ENCODE results near the gene SPATA22. TPM values are rescaled to one million over a fixed set of nuclear protein-coding genes. Genes with fewer than 3 reads are reported as not detected.
"Not testable (repeated sequence)": the region's sequence is repeated elsewhere in the genome, so short reads cannot be mapped to it uniquely, and the experiment has no call there.

Gene SPATA22, protein sequence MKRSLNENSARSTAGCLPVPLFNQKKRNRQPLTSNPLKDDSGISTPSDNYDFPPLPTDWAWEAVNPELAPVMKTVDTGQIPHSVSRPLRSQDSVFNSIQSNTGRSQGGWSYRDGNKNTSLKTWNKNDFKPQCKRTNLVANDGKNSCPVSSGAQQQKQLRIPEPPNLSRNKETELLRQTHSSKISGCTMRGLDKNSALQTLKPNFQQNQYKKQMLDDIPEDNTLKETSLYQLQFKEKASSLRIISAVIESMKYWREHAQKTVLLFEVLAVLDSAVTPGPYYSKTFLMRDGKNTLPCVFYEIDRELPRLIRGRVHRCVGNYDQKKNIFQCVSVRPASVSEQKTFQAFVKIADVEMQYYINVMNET
- total RNA-seq: 1.0 TPM
- 0.23 TPM for polyA plus RNA-seq

DNA sequence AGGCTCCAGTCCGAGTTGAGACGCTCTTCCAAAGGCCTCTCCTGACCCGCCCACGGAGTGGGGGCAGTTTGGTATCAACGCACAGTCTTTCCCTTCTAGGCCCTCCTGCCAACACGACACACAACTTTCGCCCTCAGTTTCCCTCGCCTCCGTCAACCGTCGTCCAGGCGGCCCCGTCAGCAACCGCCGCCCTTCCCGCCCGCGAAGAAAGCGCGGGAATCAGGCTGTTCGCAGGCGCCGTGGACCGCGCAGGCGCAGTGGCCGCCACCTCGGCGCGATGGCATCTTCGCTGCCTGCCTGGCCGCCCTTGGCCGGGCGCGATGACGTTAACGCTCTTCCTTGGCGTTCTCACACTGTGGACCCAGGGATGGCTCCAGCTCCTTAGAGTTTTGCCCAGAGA, at the start of gene SPATA22:
Gene SPATA22 (minus strand): TSS at position 221 of the 400 bp plus-strand sequence. CDS start 2,494 bp downstream, outside the sequence.
- WGBS: 93% methylated on average over 38 of the region's 38 CpGs
- no peak for DNase-seq (ENCODE audit: extremely low spot score)
- no peaks in the 10 kb centered on the region for H3K36me3 ChIP-seq (ENCODE audit: insufficient read depth)

DNA sequence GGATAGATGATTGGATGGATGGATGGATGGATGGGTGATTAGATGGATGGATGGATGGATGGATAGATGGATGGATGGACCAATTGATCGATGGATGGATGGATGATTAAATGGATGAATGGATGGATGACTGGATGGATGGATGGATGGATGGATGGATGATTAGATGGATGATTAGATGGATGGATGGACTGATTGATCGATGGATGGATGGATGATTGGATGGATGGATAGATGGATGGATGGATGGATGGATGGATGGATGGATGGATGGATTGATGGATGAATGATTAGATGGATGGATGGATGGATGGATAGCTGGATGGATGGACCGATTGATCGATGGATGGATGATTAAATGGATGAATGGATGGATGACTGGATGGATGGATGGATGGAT, 47.9 kb upstream of the SPATA22 start:
- H3K4me3 ChIP-seq (ENCODE audit: low read depth, low read length); H3K4me1 ChIP-seq (ENCODE audit: insufficient read depth); H3K27ac ChIP-seq (ENCODE audit: low read depth); H3K36me3 ChIP-seq (ENCODE audit: insufficient read depth); DNase-seq (ENCODE audit: extremely low spot score): not testable (repeated sequence)
- WGBS: 96% methylated on average over 4 of the region's 4 CpGs

More for the DNA sequence above, at the start of gene SPATA22:
- Histone ChIP-seq H3K27ac (ENCODE audit: low read depth) (no peak within 1 kb of the TSS), H3K4me3 (ENCODE audit: low read depth, low read length) (no peak within 1 kb of the TSS), H3K4me1 (ENCODE audit: insufficient read depth) (no peaks in the 10 kb centered on the region)

DNA sequence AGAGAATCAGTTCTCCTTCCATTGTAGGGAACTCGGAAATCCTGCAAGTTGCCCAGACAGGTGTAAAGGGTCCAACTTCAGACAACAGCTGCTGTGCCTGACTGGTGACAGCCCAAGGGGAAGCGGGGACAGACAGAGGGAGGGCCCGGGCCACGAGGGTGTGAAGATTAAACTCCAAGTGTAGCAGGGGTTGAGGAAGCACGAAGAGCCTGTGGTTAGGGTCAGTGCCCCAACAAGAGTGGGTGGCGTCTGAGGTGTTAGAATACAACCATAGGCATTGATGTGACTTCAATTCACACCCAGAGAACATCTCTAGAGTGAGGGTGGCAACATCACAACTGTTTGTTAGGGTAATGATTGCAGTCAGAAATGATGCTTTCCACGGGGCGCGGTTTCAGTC, 43.3 kb upstream of the SPATA22 start:
- H3K4me1 ChIP-seq (ENCODE audit: insufficient read depth): no peaks in the 10 kb centered on the region
- WGBS: 82% methylated on average over 9 of the region's 9 CpGs
- no peaks in the 10 kb centered on the region for H3K36me3 ChIP-seq (ENCODE audit: insufficient read depth)
- no peak overlapping the region for H3K27ac ChIP-seq (ENCODE audit: low read depth)
- H3K4me3 ChIP-seq (ENCODE audit: low read depth, low read length): no peak overlapping the region
- no peak for DNase-seq (ENCODE audit: extremely low spot score)

DNA sequence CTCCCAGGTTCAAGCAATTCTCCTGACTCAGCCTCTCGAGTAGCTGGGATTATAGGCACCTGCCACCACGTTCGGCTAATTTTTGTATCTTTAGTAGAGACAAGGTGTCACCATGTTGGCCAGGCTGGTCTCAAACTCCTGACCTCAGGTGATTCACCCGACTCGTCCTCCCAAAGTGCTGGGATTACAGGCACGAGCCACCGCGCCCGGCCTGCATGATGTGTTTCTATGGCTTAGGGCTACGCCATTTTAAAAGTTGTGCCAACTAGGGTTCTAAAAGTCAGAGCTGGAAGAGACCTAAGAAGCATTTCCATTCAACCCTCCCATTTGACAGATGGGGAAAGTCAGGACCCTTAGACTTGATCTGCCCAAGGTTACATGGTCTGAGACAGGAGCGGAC, 42.5 kb upstream of the SPATA22 start:
- H3K4me3 ChIP-seq (ENCODE audit: low read depth, low read length); H3K36me3 ChIP-seq (ENCODE audit: insufficient read depth); DNase-seq (ENCODE audit: extremely low spot score); H3K4me1 ChIP-seq (ENCODE audit: insufficient read depth); H3K27ac ChIP-seq (ENCODE audit: low read depth): not testable (repeated sequence)
- 92% methylated on average over 11 of the region's 11 CpGs for WGBS

DNA sequence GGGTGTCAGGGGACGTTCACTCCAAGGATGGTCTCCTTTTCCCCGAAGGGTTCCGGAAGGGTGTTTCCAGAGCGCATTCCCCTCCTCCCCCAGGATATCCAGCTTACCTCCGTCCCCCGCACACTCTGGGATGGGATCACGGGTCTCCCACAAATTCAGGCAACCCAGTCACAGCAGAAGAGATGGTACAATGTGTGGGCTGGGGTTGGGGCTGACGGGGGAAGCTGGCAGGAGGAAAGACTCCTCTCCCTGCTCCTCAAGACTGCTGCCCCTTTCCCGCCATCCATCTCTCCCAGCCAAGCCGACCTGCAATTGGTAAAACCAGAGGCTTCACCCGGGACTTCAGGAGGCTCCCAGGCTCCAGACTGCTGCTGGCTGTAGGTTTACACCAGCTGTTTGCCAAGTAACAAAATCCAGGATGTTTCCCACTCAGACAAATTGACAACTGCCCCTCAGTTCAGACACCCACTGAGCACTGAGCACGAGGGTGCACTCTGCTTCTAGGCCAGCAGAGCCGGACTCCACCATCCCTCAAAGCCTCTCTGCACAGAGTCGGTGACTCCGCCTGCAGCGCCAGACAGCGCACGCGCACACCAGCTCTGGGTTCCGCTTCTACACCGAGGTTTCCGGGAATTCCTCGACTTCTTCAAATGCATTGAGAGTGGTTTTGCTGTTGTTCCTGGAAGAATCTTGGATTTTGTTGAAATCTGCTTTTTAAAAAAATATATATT, 41.9 kb upstream of the SPATA22 start:
- H3K36me3 ChIP-seq (ENCODE audit: insufficient read depth): no peaks in the 10 kb centered on the region

DNA sequence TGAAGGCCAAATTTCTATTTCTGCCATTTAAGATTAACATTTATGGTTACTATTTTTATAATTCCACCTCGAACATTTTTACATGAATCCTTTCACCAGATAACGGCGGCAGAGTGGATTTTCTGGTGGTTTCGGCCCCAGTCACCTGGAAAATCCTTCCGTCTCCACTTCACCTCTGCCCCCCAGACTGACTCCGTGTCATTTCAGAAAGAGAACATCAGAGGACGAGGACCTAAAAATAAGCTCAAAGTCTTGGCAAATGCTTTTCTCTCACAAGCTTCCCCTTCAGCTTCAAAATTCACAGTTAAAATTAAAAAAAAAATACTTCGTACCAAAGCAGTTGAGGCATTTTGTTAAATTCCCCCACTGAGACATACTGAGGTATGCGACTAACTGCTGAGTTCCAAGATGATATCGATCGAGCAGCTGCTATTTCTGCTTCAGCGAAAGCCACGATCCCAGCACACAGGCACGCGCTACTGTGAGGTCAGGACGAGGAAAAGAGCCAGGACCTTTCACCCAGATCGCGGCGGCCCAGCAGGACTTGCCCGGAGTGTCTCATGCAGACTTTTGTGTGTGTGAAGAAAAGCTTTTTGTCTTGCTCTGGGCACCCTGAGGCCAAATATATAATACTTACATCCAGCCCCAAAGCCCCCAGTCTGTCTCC, 41.0 kb upstream of the SPATA22 start:
- H3K4me3 ChIP-seq (ENCODE audit: low read depth, low read length): no peak overlapping the region
- no peaks in the 10 kb centered on the region for H3K36me3 ChIP-seq (ENCODE audit: insufficient read depth)
- no peak overlapping the region for H3K27ac ChIP-seq (ENCODE audit: low read depth)
- DNase-seq (ENCODE audit: extremely low spot score): no peak
- no peaks in the 10 kb centered on the region for H3K4me1 ChIP-seq (ENCODE audit: insufficient read depth)
- 41% methylated on average over 20 of the region's 20 CpGs for WGBS

More for the DNA sequence above, 41.9 kb upstream of the SPATA22 start:
- H3K4me1 ChIP-seq (ENCODE audit: insufficient read depth): no peaks in the 10 kb centered on the region
- peak overlapping the region; percentile 42 for H3K27ac ChIP-seq (ENCODE audit: low read depth)
- H3K4me3 ChIP-seq (ENCODE audit: low read depth, low read length): no peak overlapping the region
- 88% methylated on average over 23 of the region's 23 CpGs for WGBS
- DNase-seq (ENCODE audit: extremely low spot score): no peak

DNA sequence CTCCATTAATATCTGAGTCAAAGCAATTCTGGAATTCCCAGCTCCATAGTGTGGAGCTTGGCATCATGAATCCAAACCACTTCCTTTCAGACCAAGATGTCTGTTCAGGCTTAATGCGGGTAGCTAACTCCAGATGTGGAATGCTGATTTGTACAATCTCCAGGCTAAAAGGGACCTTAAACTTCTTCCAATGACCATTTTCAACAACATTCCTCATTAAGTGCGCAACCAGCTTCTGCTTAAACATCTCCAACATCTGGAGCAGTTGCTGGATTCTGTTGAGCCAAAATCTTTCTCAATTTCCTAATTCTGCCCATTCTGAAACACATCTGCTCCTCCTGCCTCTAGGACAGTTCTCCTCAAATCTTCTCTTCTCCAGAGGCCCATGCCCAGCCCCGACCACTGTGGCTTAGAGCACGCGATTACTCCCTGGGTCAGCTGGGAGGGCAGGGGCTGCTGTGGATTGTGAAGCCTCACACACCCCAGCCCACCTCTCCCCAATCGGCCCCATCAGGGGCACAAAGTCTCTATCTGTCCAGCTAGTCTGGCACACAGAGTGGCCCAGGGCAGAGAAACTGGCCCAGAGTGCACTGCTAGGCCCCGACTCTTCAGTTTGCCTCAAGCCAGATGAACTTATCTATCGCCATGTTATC, 40.4 kb upstream of the SPATA22 start:
- Histone ChIP-seq H3K4me3 (ENCODE audit: low read depth, low read length) (no peak overlapping the region), H3K4me1 (ENCODE audit: insufficient read depth) (no peaks in the 10 kb centered on the region), H3K36me3 (ENCODE audit: insufficient read depth) (no peaks in the 10 kb centered on the region), H3K27ac (ENCODE audit: low read depth) (no peak overlapping the region)
- DNase-seq (ENCODE audit: extremely low spot score): no peak
- WGBS: 65% methylated on average over 8 of the region's 8 CpGs

DNA sequence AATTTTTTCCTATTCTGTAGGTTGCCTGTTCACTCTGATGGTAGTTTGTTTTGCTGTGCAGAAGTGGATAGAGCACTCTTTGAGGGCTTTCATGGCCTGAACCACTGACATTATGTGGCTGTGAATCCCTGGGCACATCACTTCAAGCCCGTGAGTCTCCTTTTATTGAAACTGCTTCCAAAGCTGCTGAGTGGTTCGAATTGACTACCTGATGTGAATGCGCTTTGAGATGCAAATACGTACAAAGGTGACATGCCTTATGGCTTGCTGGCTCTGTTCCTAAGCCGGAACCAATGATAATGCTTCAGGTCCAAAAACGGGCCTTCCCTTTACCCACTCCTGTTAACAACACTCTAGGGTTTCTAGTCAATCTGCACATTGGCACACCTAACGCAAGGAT, 38.5 kb upstream of the SPATA22 start:
- H3K36me3 ChIP-seq (ENCODE audit: insufficient read depth): no peaks in the 10 kb centered on the region
- no peak for DNase-seq (ENCODE audit: extremely low spot score)
- no peak overlapping the region for H3K4me3 ChIP-seq (ENCODE audit: low read depth, low read length)
- 67% methylated on average over 7 of the region's 7 CpGs for WGBS
- no peaks in the 10 kb centered on the region for H3K4me1 ChIP-seq (ENCODE audit: insufficient read depth)
- no peak overlapping the region for H3K27ac ChIP-seq (ENCODE audit: low read depth)

DNA sequence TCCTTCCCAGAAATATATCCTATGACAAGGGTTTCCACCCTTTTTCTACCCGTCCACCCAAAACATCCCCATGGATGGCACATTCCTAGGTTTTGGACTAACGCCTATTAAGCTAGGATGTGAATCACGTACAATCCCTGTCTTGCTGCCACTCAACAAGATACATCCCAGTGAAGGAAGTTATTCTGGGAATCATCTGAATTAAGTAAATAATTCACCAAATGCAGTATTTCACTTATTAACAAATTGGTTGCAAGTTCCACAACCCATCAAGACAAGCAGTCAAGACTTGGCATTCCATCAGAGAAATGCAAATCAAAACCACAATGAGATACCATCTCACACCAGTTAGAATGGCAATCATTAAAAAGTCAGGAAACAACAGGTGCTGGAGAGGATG, 36.2 kb upstream of the SPATA22 start:
- DNase-seq (ENCODE audit: extremely low spot score): no peak
- Histone ChIP-seq H3K4me1 (ENCODE audit: insufficient read depth) (no peaks in the 10 kb centered on the region), H3K27ac (ENCODE audit: low read depth) (no peak overlapping the region), H3K36me3 (ENCODE audit: insufficient read depth) (no peaks in the 10 kb centered on the region), H3K4me3 (ENCODE audit: low read depth, low read length) (no peak overlapping the region)
- WGBS: 83% methylated on average over 3 of the region's 3 CpGs

DNA sequence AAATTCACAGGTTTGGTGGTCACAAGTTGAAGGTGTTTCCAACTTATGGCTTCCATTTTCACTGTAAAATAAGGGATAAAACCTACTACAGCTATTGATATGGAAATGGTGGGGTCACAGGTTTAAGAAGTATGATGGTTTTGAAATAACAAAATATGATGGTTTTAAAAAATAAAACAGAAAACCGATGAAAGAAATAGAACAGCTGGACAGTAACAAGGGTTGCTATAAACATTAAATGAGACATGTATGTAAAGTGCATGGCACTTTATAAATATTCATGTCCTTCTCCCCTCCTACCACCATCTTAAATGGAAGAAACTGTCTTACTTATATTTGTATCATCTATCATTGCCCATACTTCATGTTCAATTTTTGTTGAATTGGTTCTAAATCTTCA, 35.5 kb upstream of the SPATA22 start:
- no peaks in the 10 kb centered on the region for H3K36me3 ChIP-seq (ENCODE audit: insufficient read depth)
- WGBS: 30% methylated on average over 1 of the region's 1 CpG
- H3K4me1 ChIP-seq (ENCODE audit: insufficient read depth): no peaks in the 10 kb centered on the region
- H3K4me3 ChIP-seq (ENCODE audit: low read depth, low read length): no peak overlapping the region
- no peak overlapping the region for H3K27ac ChIP-seq (ENCODE audit: low read depth)
- no peak for DNase-seq (ENCODE audit: extremely low spot score)

DNA sequence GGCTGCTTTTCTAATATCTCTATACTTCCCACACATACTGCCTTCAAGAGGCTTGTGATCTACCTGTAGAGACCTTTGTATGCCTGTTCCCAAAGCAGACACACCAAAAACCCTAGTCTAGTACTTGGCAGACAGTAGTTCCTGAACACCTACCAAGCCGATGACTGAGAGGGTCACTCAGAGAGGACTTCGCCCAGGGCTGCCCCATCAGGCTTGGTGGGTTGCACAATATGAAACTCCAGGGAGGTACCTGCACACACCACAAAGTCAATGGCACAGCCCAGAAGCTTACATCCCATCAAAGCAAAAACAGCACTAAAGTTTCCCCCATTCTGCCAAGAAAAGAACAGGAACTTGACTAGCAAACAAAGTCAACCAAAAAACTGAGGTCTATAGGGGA, 34.4 kb upstream of the SPATA22 start:
- H3K36me3 ChIP-seq (ENCODE audit: insufficient read depth): no peaks in the 10 kb centered on the region
- H3K27ac ChIP-seq (ENCODE audit: low read depth): no peak overlapping the region
- DNase-seq (ENCODE audit: extremely low spot score): no peak
- no peak overlapping the region for H3K4me3 ChIP-seq (ENCODE audit: low read depth, low read length)
- no peaks in the 10 kb centered on the region for H3K4me1 ChIP-seq (ENCODE audit: insufficient read depth)
- WGBS: 91% methylated on average over 2 of the region's 2 CpGs

DNA sequence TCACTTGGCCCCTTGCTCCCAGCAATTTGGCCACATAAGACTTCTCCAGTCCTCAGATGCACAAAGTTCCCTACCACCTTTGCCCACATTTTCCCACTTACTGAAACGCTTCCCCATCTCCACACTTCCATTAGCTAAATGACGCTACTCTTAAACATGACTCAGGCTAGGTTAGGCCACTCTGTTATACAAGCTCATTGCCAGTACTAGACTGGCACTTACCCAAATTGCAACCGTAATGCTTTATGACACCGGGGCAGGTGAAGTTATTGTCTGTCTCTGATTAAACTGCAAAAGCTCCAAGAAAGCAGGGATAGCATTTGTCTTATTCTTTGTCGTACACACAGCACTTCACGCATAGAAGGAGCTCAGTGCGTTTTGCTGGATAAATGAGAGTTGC, 33.4 kb upstream of the SPATA22 start:
- Histone ChIP-seq H3K4me3 (ENCODE audit: low read depth, low read length) (no peak overlapping the region), H3K36me3 (ENCODE audit: insufficient read depth) (no peaks in the 10 kb centered on the region), H3K4me1 (ENCODE audit: insufficient read depth) (no peaks in the 10 kb centered on the region), H3K27ac (ENCODE audit: low read depth) (no peak overlapping the region)
- no peak for DNase-seq (ENCODE audit: extremely low spot score)
- 85% methylated on average over 7 of the region's 7 CpGs for WGBS

DNA sequence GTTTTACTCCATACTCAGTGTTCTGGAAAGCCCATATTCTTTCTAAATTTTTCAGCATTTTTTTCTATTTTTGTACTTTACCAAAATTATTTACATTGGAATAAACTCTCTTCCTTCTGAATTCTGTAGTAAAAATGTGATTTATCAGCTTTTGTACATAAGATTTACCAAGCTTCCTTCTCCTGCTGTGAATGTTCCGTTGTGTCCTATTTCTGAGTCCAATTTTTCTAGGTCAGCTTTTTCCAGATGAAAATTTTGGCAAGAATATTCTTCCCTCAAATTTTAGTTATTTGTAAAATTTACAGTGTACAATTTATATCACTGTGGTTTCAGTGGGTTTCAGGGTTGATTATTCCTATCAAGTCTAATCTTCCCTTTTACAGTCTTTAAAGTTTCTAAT, 31.7 kb upstream of the SPATA22 start:
- H3K4me1 ChIP-seq (ENCODE audit: insufficient read depth): no peaks in the 10 kb centered on the region
- DNase-seq (ENCODE audit: extremely low spot score): no peak
- H3K36me3 ChIP-seq (ENCODE audit: insufficient read depth): no peaks in the 10 kb centered on the region
- 34% methylated on average over 1 of the region's 1 CpG for WGBS
- no peak overlapping the region for H3K4me3 ChIP-seq (ENCODE audit: low read depth, low read length)
- H3K27ac ChIP-seq (ENCODE audit: low read depth): no peak overlapping the region

Measured in urinary bladder (tissue), 4 donors.